ENCODE measurements around the gene ARFRP1. TPM values are rescaled to one million over a fixed set of nuclear protein-coding genes. Genes with fewer than 3 reads are reported as not detected.
A peak's percentile ranks its signal among the peaks of the same experiment; 100 is the strongest.

Gene ARFRP1
- total and polyA plus RNA-seq, 2 of the 13 experiments (the other 11 are each of a cell fraction or from before 2014, with no cell fraction given): 32.0 to 51.1 TPM

DNA sequence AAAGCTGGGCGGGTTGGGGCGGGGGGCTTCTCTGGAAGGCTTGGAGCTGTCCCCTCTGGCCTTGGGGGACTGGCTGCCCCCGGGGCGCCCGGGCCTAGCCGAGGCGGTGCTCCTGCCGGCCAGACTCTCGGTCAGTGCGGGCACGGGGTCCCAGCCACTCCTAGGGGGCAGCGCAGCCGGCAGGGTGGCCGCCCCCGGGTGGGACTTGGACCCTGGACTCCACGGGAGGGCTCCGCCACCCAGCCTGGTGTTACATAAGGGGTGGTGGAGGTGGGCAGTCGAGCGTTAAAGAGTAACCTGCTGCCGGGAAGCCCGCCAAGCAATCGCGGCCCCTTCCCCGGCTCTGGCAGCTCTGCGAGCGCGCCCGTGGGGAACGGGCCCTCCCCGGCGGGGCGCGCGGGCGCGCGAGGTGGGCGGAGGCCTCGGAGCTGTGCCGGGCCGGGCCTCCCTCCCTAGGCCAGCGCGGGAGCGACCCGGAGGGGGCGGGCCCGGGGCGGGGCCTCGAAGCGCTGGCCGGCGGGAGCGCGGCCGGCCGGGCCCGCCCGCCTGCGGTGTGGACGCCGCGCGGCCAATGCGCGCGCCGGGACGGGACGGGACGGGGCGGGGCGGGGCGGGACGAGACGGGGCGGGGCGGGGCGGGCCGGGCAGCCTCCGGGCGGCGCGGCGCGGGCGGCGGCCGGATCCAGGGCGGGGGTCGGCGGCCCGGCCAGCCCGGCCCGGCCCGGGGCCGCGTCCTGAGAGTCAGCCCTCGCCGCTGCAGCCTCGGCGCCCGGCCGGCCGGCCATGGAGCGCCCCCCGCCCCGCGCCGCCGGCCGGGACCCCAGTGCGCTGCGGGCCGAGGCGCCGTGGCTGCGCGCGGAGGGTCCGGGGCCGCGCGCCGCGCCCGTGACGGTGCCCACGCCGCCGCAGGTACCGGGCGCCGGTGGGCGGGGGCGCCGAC lies 31.6 kb upstream of the ARFRP1 start, which contains the start of gene SLC2A4RG (continued):
- TF ChIP-seq NFE2 (CRISPR knock-in tag; IDR thresholded peaks at IDR 0.05) (no peak), ZIK1 (CRISPR knock-in tag; IDR thresholded peaks at IDR 0.05; ENCODE audit: borderline replicate concordance, low read depth) (no peak; the same call in 1 of the 2 replicates), STAG1 (CRISPR knock-in tag; IDR thresholded peaks at IDR 0.05) (peak; percentile 46), FOXK1 (CRISPR knock-in tag; IDR thresholded peaks at IDR 0.05; ENCODE audit: borderline replicate concordance, low read depth) (peak; percentile 55; the same call in 1 of the 2 replicates), KLF11 (CRISPR knock-in tag; IDR thresholded peaks at IDR 0.05) (peak; percentile 68), ZNF329 (CRISPR knock-in tag; IDR thresholded peaks at IDR 0.05; ENCODE audit: low read depth) (no peak; the same call in 1 of the 2 replicates), RAD21 (CRISPR knock-in tag; IDR thresholded peaks at IDR 0.05) (peak; percentile 76), RFX3 (CRISPR knock-in tag; IDR thresholded peaks at IDR 0.05) (no peak; the same call in 1 of the 2 replicates), HDAC6 (IDR thresholded peaks at IDR 0.05; ENCODE audit: low read depth, low read length) (no peak), ZNF562 (CRISPR knock-in tag; IDR thresholded peaks at IDR 0.05; ENCODE audit: borderline replicate concordance) (no peak), ZNF766 (CRISPR knock-in tag; IDR thresholded peaks at IDR 0.05; ENCODE audit: borderline replicate concordance) (peak; percentile 83), RXRB (CRISPR knock-in tag; IDR thresholded peaks at IDR 0.05; ENCODE audit: borderline replicate concordance) (peak; percentile 91), FOXA1 (IDR thresholded peaks at IDR 0.05) (no peak), FOXA1 (CRISPR knock-in tag; IDR thresholded peaks at IDR 0.05) (peak; percentile 42; the same call in 1 of the 2 replicates), RFX5 (IDR thresholded peaks at IDR 0.05; ENCODE audit: low read depth, low read length) (no peak), ATF7 (IDR thresholded peaks at IDR 0.05) (no peak), ATF7 (CRISPR knock-in tag; IDR thresholded peaks at IDR 0.05) (peak; percentile 84), ZSCAN21 (CRISPR knock-in tag; IDR thresholded peaks at IDR 0.05; ENCODE audit: borderline replicate concordance) (peak; percentile 92), MXD3 (CRISPR knock-in tag; IDR thresholded peaks at IDR 0.05) (peak; percentile 78; the same call in 1 of the 2 replicates), POLR2G (IDR thresholded peaks at IDR 0.05; ENCODE audit: low read depth, low read length) (peak; percentile 93), ZNF451 (CRISPR knock-in tag; IDR thresholded peaks at IDR 0.05) (peak; percentile 84; the same call in 1 of the 2 replicates), PRMT3 (CRISPR knock-in tag; IDR thresholded peaks at IDR 0.05; ENCODE audit: borderline replicate concordance, low read depth) (no peak), ARNTL (CRISPR knock-in tag; IDR thresholded peaks at IDR 0.05) (peak; percentile 96), ZNF431 (CRISPR knock-in tag; IDR thresholded peaks at IDR 0.05; ENCODE audit: borderline replicate concordance, low read depth) (peak; percentile 63; the same call in 1 of the 2 replicates), ZNF20 (CRISPR knock-in tag; IDR thresholded peaks at IDR 0.05) (no peak), POGK (CRISPR knock-in tag; conservative IDR thresholded peaks at IDR 0.05) (peak; percentile 95)
- TF ChIP-seq, protein P1, sequence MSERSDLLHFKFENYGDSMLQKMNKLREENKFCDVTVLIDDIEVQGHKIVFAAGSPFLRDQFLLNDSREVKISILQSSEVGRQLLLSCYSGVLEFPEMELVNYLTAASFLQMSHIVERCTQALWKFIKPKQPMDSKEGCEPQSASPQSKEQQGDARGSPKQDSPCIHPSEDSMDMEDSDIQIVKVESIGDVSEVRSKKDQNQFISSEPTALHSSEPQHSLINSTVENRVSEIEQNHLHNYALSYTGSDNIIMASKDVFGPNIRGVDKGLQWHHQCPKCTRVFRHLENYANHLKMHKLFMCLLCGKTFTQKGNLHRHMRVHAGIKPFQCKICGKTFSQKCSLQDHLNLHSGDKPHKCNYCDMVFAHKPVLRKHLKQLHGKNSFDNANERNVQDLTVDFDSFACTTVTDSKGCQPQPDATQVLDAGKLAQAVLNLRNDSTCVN (CRISPR knock-in tag; IDR thresholded peaks at IDR 0.05; ENCODE audit: borderline replicate concordance): no peak
